HCT116 (cell line): ENCODE results near the gene CERK. TPM values are rescaled to one million over a fixed set of nuclear protein-coding genes. Genes with fewer than 3 reads are reported as not detected.

Experiments used
- ATAC-seq: fragments of 200-7000 bp; cut with Tn5 transposase; 2 replicates; pipeline ENCODE4 v1.9.1; 2020; ENCODE audit warnings: mild to moderate bottlenecking, moderate library complexity
- BruUV-seq: library from RNA; stranded (reverse); fragments of 400-500 nt; replicated peaks from 2 replicates; lab custom pipeline; 2021; lab: Mats Ljungman, UMichigan
- CTCF ChIA-PET: fragments of 300-600 bp; sonication (Branson Sonifier 250); formaldehyde crosslinking; loops from one replicate; lab custom pipeline; 2021; ENCODE audit warnings: antibody characterized with exemption; lab: Charles Lee
- POLR2A ChIA-PET: fragments of 300-600, 350-600 bp; sonication (Branson Sonifier 250); formaldehyde crosslinking; loops from one replicate; lab custom pipeline; 2021; ENCODE audit warnings: antibody characterized with exemption; lab: Charles Lee
- RAD21 ChIA-PET, 2 experiments: fragments of 300-600 bp; sonication (Branson Sonifier 250); formaldehyde crosslinking; loops; one replicate each; lab custom pipeline; 2023; ENCODE audit warnings: low total read pairs in 2 of 2; ENCODE audit not compliant: uncharacterized antibody in 2 of 2, unreplicated experiment in 2 of 2, low non-redundant PET in 1 of 2; lab: Charles Lee
- DNase-seq: peaks from one replicate; pipeline ENCODE4 v3.0.0-alpha.2; 2010; ENCODE audit warnings: low read depth, low spot score
- H2AFZ ChIP-seq: fragments of 200-600 bp; shearing (Covaris generic), sonication (generic); 2 replicates; pipeline ENCODE4 v1.6.1; 2017; ENCODE audit warnings: low read depth, mixed run types, mixed read lengths, antibody characterized with exemption, low read length; ENCODE audit not compliant: poor library complexity, severe bottlenecking
- H3K27ac ChIP-seq: 2 replicates; pipeline ENCODE4 v1.5.1; 2012; ENCODE audit warnings: low read depth, low read length
- H3K27me3 ChIP-seq: fragments of 200-600 bp; sonication (generic); 2 replicates; pipeline ENCODE4 v1.6.1; 2016; ENCODE audit warnings: mixed run types, low read length, mixed read lengths; ENCODE audit not compliant: insufficient read depth
- H3K36me3 ChIP-seq, 2 experiments: fragments of 200-500 bp in 1 of 2; fragments of 200-600 bp in 1 of 2; sonication (Bioruptor generic) in 1 of 2; sonication (generic) in 1 of 2; 2 replicates each; pipeline versions ENCODE4 v1.5.1 to v1.6.1; 2014 to 2016; ENCODE audit warnings: low read length in 2 of 2, inconsistent platforms in 1 of 2, mixed read lengths in 1 of 2, mixed run types in 1 of 2; ENCODE audit not compliant: insufficient read depth in 2 of 2, control insufficient read depth in 1 of 2
- H3K4me1 ChIP-seq, 2 experiments: fragments of 200-600 bp in 1 of 2; sonication (generic) in 1 of 2; 2 replicates each; pipeline versions ENCODE4 v1.5.1 to v1.6.1; 2012 to 2017; ENCODE audit warnings: low read length in 2 of 2, inconsistent platforms in 1 of 2, mild to moderate bottlenecking in 1 of 2, mixed read lengths in 1 of 2, mixed run types in 1 of 2, moderate library complexity in 1 of 2; ENCODE audit not compliant: insufficient read depth in 2 of 2, control insufficient read depth in 1 of 2
- H3K4me2 ChIP-seq: fragments of 200-600 bp; sonication (generic); 2 replicates; pipeline ENCODE4 v1.6.1; 2017; ENCODE audit warnings: mixed run types, low read length, mixed read lengths
- H3K4me3 ChIP-seq, 2 experiments: fragments of 200-600 bp in 1 of 2; sonication (generic) in 1 of 2; replicated peaks in 1 of 2; 2 replicates each; pipeline ENCODE4 v1.5.1; 2011 to 2016; ENCODE audit warnings: low read length in 2 of 2, control low read depth in 1 of 2, low read depth in 1 of 2, mild to moderate bottlenecking in 1 of 2, mixed read lengths in 1 of 2, mixed run types in 1 of 2
- H3K79me2 ChIP-seq: fragments of 200-600 bp; sonication (generic); 2 replicates; pipeline ENCODE4 v1.6.1; 2017; ENCODE audit warnings: mild to moderate bottlenecking, mixed run types, low read length, moderate library complexity, mixed read lengths; ENCODE audit not compliant: insufficient read depth
- H3K9ac ChIP-seq: fragments of 200-600 bp; sonication (generic); 2 replicates; pipeline ENCODE4 v1.6.1; 2016; ENCODE audit warnings: low read length, mixed read lengths
- H3K9me2 ChIP-seq: fragments of 200-600 bp; sonication (generic), shearing (Covaris generic); 2 replicates; pipeline ENCODE4 v1.6.1; 2017; ENCODE audit warnings: mixed run types, mild to moderate bottlenecking, moderate library complexity; ENCODE audit not compliant: insufficient read depth
- H3K9me3 ChIP-seq, 2 experiments: fragments of 200-500 bp in 1 of 2; fragments of 200-600 bp in 1 of 2; sonication (Bioruptor generic) in 1 of 2; sonication (generic) in 1 of 2; 2 replicates each; pipeline ENCODE4 v1.6.1; 2014 to 2017; ENCODE audit warnings: low read length in 2 of 2, mixed read lengths in 2 of 2, inconsistent platforms in 1 of 2, low read depth in 1 of 2, mild to moderate bottlenecking in 1 of 2, mixed run types in 1 of 2, moderate library complexity in 1 of 2; ENCODE audit not compliant: control insufficient read depth in 1 of 2, insufficient read depth in 1 of 2
- H4K20me1 ChIP-seq: fragments of 200-600 bp; sonication (generic), shearing (Covaris generic); 2 replicates; pipeline ENCODE4 v1.6.1; 2017; ENCODE audit warnings: mixed run types, mild to moderate bottlenecking, moderate library complexity; ENCODE audit not compliant: insufficient read depth
- EZH2 ChIP-seq: fragments of 200-600 bp; sonication (generic); IDR thresholded peaks from 2 replicates; pipeline ENCODE4 v1.6.1; 2017; ENCODE audit warnings: antibody characterized with exemption, mixed run types
- EZH2phosphoT487 ChIP-seq: fragments of 200-600 bp; IDR thresholded peaks from 2 replicates; pipeline ENCODE4 v1.6.1; 2018; ENCODE audit warnings: antibody characterized with exemption, borderline replicate concordance
- JUND ChIP-seq: IDR thresholded peaks from 2 replicates; pipeline ENCODE4 v1.6.1; 2012
- MAX ChIP-seq: IDR thresholded peaks from 2 replicates; pipeline ENCODE4 v1.6.1; 2012
- POLR2AphosphoS5 ChIP-seq: IDR thresholded peaks from 2 replicates; pipeline ENCODE4 v1.6.1; 2011; ENCODE audit warnings: mild to moderate bottlenecking, low read depth, low read length, moderate library complexity
- REST ChIP-seq: IDR thresholded peaks from 2 replicates; pipeline ENCODE4 v1.6.1; 2012; ENCODE audit warnings: low read depth
- TCF7L2 ChIP-seq: IDR thresholded peaks from 2 replicates; pipeline ENCODE4 v1.7.0; 2011; ENCODE audit warnings: borderline replicate concordance, inconsistent platforms; ENCODE audit not compliant: insufficient read depth, insufficient read length; ENCODE audit errors: extremely low read depth
- YY1 ChIP-seq: IDR thresholded peaks from 2 replicates; pipeline ENCODE4 v1.6.1; 2011; ENCODE audit warnings: low read length, low read depth, moderate library complexity, mild to moderate bottlenecking; ENCODE audit not compliant: insufficient replicate concordance; ENCODE audit errors: extremely low read depth
- ZFX ChIP-seq: fragments of 450-650 bp; IDR thresholded peaks from 2 replicates; pipeline ENCODE4 v1.6.1; 2017
- ZNF274 ChIP-seq: fragments of 200-500 bp; sonication (Bioruptor generic); IDR thresholded peaks from 2 replicates; pipeline ENCODE4 v1.6.1; 2014; ENCODE audit warnings: mild to moderate bottlenecking, low read depth, low read length, inconsistent platforms
- intact Hi-C: fragments of 100-400 bp; cut with micrococcal nuclease; formaldehyde crosslinking; loops from 2 replicates; pipeline ENCODE4 v1.10.0; 2022
- total RNA-seq: library from RNA; stranded (reverse); gene quantifications from one replicate; pipeline ENCODE4 v1.2.1, GENCODE V29; 2021; ENCODE audit not compliant: unreplicated experiment

CERK gene
- total RNA-seq, 1 experiment from 2014 or later, result 35.0 TPM

- no TSS peak for BruUV-seq
- Histone ChIP-seq H2AFZ (no peak overlapping the region), H3K9ac (no peak overlapping the region), H3K4me3 (no peak overlapping the region), H3K9me3 (no peaks in the 10 kb centered on the region), H3K9me2 (no peaks in the 10 kb centered on the region), H4K20me1 (no peaks in the 10 kb centered on the region), H3K27me3 (no peaks in the 10 kb centered on the region), H3K27ac (no peak overlapping the region), H3K36me3 (no peaks in the 10 kb centered on the region), H3K79me2 (no peaks in the 10 kb centered on the region), H3K4me2 (no peak overlapping the region), H3K4me1 (peaks cover 2 to 3% of the 10 kb centered on the region in 2 experiments; a peak in 2 of 4 replicates)
- intact Hi-C loops, result no loop called here
- CTCF ChIA-PET, result no interaction called here
- RAD21 ChIA-PET, result no interaction called here
- DNase-seq, result no peak
- ATAC-seq, result no peak
- POLR2A ChIA-PET, result no interaction called here
- TF ChIP-seq YY1, result no peak
- TF ChIP-seq EZH2phosphoT487, result no peak
- TF ChIP-seq ZNF274, result no peak
- no peak for TF ChIP-seq ZFX
- TF ChIP-seq JUND, result no peak
- no peak for TF ChIP-seq POLR2AphosphoS5
- TF ChIP-seq EZH2, result no peak
- TF ChIP-seq MAX, result no peak
- TF ChIP-seq REST, result no peak
- TF ChIP-seq TCF7L2, result no peak
Observed at GRCh38 chr22:46654927-46655595, 83.0 kb downstream of the CERK start.
